ENCODE measurements around the gene SPAG16. TPM values are rescaled to one million over a fixed set of nuclear protein-coding genes. Genes with fewer than 3 reads are reported as not detected.

SPAG16 gene
- total RNA-seq, 2 donors from 2014 or later = 15.5 to 22.8 TPM

GRCh38 chr2:214242797-214243196 is 958.5 kb downstream of the SPAG16 start:
- no peak for ATAC-seq
- H3K9me3 ChIP-seq = no peaks in the 10 kb centered on the region
- H3K4me3 ChIP-seq = no peak overlapping the region
- intact Hi-C loops (cut with DNase I) = no loop called here
- no peak for TF ChIP-seq CTCF (IDR thresholded peaks at IDR 0.05)
- no peak for TF ChIP-seq POLR2A (IDR thresholded peaks at IDR 0.05)
- no peaks in the 10 kb centered on the region for H3K36me3 ChIP-seq (replicated peaks in 1 of 2; ENCODE audit: insufficient read depth in 1 of 2, low read depth in 2 of 2)
- DNase-seq = no peak
- 24 to 30% methylated on average over 1 of the region's 1 CpG for WGBS, 2 donors
- no peaks in the 10 kb centered on the region for H3K27me3 ChIP-seq
- no peak overlapping the region for H3K27ac ChIP-seq
- no peaks in the 10 kb centered on the region for H3K4me1 ChIP-seq

GRCh38 chr2:214244847-214245246 is 960.6 kb downstream of the SPAG16 start:
- H3K4me3 ChIP-seq = no peak overlapping the region
- no peak for DNase-seq
- H3K9me3 ChIP-seq = no peaks in the 10 kb centered on the region
- TF ChIP-seq POLR2A (IDR thresholded peaks at IDR 0.05) = no peak
- no peak for TF ChIP-seq CTCF (IDR thresholded peaks at IDR 0.05)
- H3K27me3 ChIP-seq = no peaks in the 10 kb centered on the region
- intact Hi-C loops (cut with DNase I) = no loop called here
- no peak overlapping the region for H3K27ac ChIP-seq
- no peaks in the 10 kb centered on the region for H3K4me1 ChIP-seq
- WGBS, 2 donors = 43 to 73% methylated on average over 1 of the region's 1 CpG
- no peak for ATAC-seq
- H3K36me3 ChIP-seq (replicated peaks in 1 of 2; ENCODE audit: insufficient read depth in 1 of 2, low read depth in 2 of 2) = no peaks in the 10 kb centered on the region

GRCh38 chr2:214246417-214246816 is 962.2 kb downstream of the SPAG16 start:
- no peak for ATAC-seq
- Histone ChIP-seq H3K36me3 (replicated peaks in 1 of 2; ENCODE audit: insufficient read depth in 1 of 2, low read depth in 2 of 2) (no peaks in the 10 kb centered on the region), H3K9me3 (no peaks in the 10 kb centered on the region), H3K27me3 (no peaks in the 10 kb centered on the region), H3K27ac (no peak overlapping the region), H3K4me3 (no peak overlapping the region), H3K4me1 (no peaks in the 10 kb centered on the region)
- TF ChIP-seq CTCF (IDR thresholded peaks at IDR 0.05) (no peak), POLR2A (IDR thresholded peaks at IDR 0.05) (no peak)
- no peak for DNase-seq
- intact Hi-C loops (cut with DNase I) = no loop called here

GRCh38 chr2:214247531-214247930 is 963.3 kb downstream of the SPAG16 start:
- no peak overlapping the region for H3K27ac ChIP-seq
- no peaks in the 10 kb centered on the region for H3K4me1 ChIP-seq
- no peak overlapping the region for H3K4me3 ChIP-seq
- intact Hi-C loops (cut with DNase I) = no loop called here
- no peaks in the 10 kb centered on the region for H3K9me3 ChIP-seq
- TF ChIP-seq CTCF (IDR thresholded peaks at IDR 0.05) = no peak
- TF ChIP-seq POLR2A (IDR thresholded peaks at IDR 0.05) = no peak
- DNase-seq (no peak), ATAC-seq (no peak)
- 69 to 86% methylated on average over 3 of the region's 3 CpGs for WGBS, 2 donors
- no peaks in the 10 kb centered on the region for H3K27me3 ChIP-seq
- no peaks in the 10 kb centered on the region for H3K36me3 ChIP-seq (replicated peaks in 1 of 2; ENCODE audit: insufficient read depth in 1 of 2, low read depth in 2 of 2)

- no peaks in the 10 kb centered on the region for H3K36me3 ChIP-seq (replicated peaks in 1 of 2; ENCODE audit: insufficient read depth in 1 of 2, low read depth in 2 of 2)
- H3K27me3 ChIP-seq = no peaks in the 10 kb centered on the region
- no peak overlapping the region for H3K27ac ChIP-seq
- intact Hi-C loops (cut with DNase I) = no loop called here
- TF ChIP-seq CTCF (IDR thresholded peaks at IDR 0.05) = no peak
- no peak for TF ChIP-seq POLR2A (IDR thresholded peaks at IDR 0.05)
- H3K9me3 ChIP-seq = no peaks in the 10 kb centered on the region
- H3K4me3 ChIP-seq = no peak overlapping the region
- ATAC-seq (no peak), DNase-seq (no peak)
- H3K4me1 ChIP-seq = no peaks in the 10 kb centered on the region
- 44 to 47% methylated on average over 1 of the region's 1 CpG for WGBS, 2 donors
These were observed 970.8 kb downstream of the SPAG16 start for GRCh38 chr2:214255046-214255445.

Measured in body of pancreas (tissue), 4 donors.